GM21576 (cell line): ENCODE results near the gene PLAAT2.
"Not testable (repeated sequence)": the region's sequence is repeated elsewhere in the genome, so short reads cannot be mapped to it uniquely, and the experiment has no call there.

Source experiments
- ATAC-seq: cut with Tn5 transposase; IDR thresholded peaks from one replicate; pipeline ENCODE4 v1.9.1; 2021; ENCODE audit warnings: mild to moderate bottlenecking, moderate library complexity; ENCODE audit not compliant: unreplicated experiment

The PLAAT2 gene

DNA sequence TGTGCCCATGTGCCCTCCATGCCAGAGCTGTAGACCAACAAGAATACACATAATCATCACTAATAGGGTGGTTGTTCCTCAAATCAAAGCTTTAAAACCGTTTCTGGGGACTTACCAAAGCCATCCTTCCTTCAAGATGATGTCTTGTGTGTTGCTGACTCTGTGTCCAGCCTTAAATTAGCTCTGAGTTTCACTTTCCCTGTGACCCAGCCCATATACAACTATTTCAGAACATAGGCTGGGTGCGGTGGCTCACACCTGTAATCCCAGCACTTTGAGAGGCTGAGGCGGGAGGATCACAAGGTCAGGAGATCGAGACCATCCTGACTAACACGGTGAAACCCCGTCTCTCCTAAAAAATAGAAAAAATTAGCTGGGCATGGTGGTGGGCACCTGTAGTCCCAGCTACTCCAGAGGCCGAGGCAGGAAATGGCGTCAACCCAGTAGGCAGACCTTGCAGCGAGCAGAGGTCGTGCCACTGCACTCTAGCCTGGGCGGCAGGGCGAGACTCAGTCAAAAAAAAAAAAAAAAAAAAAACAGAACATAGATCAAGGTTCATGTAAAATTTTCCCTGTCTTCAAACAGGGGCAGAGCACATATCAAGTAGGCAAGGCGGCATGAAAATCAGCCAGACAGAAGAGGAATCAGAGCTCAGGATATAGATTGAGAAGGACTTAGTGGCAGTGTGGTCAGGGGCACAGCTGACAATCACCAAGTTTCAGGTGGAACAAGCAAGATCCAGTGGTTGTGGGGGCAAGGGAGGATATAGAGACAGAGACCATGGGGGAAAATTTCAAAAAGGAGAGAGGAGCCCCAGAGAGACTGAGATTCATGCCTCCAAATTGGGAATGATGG is at the start of gene PLAAT2:
TSS of gene PLAAT2 (minus strand) at position 179 of the 855 bp plus-strand sequence. CDS start at position 124, 55 bp downstream.
- ATAC-seq = no peak

DNA sequence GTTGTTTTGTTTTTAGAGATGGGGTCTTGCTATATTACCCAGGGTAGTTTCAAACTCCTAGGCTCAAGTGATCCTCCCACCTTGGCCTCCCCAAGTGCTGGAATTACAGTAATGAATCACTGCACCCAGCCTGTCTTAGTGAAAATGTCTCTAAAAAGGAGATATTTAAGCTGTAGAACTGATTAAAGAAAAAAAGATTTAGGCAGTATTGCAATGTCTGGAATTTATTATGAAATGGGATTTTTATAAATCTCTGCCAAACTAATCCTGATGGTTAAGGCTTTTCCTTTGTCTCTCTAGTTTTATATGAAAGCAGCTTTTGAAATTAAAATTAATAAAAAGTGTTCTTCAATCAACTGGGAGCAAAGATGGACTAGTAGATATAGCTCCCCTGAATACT is 49.0 kb upstream of the PLAAT2 start:
- no peak for ATAC-seq

DNA sequence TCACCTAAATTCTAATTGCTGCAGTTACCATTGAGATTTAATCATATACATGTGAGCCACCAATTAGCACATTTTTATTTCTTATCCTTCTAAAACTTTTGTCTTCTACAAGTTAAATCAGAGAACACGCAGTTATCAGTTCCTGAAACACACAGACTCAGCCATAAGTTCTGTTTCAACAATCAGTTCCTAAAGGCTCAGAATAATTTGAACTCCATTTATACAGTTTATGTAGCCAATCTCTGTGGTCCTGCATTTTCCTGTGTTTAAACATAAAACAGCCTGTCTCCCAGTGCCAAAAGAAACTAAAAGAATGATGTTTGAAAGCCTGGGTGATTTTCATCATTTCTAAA is 48.2 kb upstream of the PLAAT2 start:
- no peak for ATAC-seq

DNA sequence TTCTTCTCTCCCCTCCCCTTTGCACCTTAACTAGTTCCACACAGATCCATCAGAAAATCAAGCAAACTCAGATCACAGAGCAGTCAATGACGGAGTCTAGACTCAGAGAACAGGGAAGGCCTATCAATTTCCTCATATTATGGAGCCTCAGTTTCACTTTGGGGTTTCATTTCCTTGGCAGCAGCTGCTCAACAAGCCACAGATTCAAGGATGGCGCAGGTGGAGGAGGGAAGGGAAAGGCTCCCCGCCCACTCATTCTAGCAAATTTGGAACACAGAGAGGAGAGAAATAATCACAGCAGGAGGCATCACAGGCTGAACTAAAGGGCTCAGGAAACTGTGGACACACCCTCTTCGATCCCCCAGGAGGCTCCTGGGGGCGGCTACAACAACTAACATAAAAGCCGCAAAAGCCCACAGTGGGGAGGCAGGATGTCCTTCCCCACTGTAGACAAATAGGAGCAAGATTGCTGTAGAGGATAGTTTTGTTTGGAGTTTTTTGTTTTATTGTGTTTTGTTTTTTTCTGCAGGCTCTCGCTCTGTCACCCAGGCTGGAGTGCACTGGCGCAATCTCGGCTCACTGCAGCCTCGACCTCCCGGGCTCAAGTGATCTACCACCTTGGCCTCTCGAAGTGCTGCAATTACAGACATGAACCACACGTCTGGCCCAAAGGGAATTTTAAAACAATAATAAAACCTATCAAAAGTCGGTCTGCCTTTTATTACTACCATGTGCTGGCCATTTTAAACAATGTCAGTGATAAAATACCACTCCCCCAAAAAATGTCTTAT is 47.6 kb upstream of the PLAAT2 start:
- no peak for ATAC-seq

DNA sequence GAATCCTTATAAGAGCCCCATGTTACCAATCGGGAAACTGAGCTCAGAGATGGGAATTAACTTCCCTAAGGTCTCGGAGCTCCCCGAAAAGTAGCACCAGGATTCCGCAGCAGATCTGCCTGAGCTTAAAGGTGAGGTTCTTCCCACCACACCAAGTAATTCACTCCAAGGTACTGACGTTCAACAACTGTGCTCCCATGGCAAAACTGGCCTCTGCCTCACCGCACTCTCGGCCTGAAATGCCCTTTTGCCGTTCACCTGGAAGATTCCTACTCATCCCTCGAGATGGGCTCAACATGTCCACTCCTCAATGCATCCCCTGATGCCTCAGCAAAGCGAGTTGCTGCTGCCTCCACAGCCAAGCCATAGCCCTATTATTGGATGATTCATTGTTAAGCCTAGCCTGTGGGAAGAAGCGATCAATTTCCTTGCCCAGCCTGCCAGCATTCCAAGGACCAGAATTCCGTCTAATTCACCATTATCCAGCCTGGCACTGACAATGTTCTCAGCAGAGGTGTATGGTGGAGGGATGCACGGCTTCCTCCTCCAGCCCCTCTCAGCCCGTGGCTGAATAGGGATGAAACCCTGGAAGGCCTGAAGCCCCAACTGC is 46.9 kb upstream of the PLAAT2 start:
- ATAC-seq = no peak

DNA sequence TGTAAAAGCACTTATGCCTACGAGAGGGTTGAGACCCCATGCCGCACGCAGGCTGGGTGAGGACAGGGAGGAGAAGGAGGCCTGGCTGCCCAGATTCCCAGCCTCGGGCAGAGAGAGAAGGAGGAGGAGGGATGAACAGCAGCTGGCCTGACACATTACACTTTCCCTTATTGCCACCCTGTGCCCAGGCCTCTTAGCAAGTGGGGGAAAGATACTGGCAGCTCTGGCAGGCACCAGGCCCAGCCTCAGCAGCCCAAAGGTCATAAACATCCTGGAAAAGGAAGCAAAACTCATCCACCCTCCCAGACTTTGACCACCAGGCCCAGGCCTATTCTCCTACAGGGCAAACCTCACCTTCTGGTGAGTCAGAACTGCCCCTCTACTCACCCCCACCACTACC is 46.4 kb upstream of the PLAAT2 start:
- ATAC-seq = no peak

DNA sequence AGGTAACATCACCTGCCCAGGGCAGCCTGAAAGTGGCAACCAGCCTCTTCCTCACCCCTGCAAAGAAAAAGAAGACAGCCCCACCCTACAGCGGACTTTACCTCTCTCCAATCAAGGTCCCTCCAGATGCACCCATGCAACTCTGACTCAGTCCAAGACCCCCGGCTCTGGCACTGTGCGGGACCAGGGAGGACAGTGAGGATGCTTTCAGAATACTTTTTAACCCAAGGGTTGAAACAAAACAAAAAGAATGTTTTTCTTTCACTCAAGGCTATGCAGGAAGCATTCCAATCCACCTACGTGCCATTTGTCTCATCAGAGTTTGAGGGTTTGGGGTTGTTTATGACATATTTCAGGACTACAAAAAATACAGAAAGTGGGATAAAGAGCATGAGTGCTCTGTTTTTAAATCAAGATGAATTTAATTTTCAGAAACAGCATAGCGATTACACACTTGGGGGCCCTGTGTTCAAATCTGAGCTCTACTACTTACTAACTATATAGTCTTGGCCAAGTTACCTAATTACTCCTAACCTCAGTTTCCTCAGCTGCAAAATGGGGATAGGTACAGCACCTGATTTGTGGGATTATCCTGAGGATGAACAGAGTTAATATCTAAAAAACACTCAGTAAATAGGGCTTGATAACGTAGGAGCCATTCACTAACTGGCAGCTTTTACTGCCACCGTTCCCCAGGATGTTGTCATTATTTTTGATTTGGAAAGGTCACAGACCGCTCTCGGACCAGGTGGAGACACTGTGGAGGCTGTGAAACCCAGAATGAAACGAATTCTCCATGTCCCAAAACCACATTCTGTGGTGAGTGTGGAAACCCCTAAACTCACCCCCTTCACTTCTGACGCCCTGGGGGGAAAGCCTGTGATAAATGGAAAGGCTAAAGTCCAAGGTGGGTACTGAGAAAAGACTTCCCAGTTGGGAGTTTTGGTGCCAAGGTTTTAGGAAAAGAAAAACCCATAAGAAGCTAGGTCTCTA is 45.5 kb upstream of the PLAAT2 start:
- ATAC-seq = no peak

DNA sequence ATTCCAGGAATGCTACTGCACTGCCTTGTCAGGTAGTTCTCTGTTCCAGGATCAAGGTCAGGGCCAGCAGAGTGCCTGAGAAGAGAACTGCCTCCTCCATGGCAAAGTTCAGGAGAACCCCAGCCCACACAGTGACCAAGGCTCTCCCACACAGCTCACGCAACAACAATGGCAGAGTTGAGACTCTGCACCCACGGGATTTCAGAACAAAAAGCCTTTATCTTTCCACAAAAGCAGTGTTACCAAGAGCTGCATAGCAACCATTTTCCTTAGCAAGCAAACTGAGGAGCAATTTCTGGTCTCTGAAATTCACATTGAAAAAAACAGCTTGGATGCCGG is 40.0 kb upstream of the PLAAT2 start:
- ATAC-seq = no peak

DNA sequence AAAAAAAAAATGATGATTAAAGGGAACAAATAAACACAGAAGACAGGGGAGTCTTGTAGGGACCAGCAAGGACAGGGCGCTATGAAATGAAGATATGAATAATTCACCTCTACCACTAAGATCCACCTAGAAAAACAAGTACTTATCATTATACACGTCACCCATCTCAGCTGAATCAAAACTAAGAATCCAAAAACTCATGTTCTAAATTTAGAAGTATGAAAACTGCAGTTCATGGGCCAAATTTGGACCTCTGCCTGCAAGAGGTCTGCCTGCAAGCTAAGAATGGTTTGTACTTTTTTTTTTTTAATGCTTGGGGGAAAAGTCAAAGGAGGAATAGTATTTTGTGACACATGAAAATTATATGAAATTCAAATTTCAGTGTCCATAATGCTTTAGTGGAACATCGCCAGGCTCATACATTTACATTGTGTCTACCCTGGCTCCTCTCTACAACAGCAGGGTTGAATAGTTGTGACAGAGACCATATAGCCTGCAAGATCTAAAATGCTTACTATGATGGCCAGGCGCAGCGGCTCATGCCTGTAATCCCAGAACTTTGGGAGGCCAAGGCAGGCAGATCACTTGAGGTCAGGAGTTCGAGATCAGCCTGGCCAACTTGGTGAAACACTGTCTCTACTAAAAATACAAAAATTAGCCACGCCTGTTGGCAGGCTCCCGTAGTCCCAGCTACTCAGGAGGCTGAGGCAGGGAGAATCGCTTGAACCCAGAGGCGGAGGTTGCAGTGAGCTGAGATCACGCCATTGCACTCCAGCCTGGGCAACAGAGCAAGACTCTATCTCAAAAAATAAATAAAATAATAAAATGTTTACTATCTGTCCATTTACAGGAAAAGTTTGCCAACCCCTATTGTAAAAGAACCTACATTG is 39.4 kb upstream of the PLAAT2 start:
- ATAC-seq = not testable (repeated sequence)

DNA sequence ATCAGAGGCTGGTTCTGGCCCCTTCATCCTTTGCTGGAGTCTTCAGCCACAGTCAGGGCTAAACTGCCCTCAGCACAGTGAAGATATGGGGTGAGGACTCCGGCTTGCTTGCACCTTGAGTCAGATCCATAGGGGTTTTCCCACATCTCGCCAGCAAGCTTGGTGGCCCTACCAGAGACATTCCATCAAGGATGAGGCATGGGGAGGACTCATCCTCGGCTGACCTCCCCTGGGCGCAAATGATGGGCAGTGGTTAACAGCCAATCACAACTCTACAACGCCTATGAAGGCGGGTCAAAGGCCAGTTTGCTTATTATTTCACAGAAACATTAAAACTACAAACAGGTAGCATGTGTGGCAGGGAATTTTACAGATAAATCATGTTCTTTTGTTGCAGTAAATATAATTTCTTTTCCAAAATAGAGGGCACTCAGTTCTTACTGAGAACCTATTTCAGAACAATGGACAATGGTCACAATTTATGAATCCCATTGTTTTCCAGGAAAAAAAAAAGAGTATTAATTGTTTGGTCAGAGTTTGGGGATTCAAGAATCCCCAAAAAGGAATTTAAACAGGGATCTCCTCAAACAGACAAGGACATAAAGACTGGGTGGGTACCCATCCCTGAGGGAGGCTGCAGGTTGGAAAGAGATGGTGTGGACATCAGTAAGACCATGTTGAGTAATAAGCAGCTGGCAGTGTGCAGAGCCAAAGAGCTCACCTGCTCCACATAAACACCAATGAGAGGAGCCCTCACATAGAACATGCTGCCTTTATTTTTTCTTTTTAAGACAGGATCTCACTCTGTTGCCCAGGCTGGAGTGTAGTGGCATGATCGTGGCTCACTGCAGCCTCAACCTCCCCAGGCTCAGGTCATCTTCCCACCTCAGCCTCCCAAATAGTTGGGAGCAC is 36.3 kb upstream of the PLAAT2 start:
- ATAC-seq = no peak

DNA sequence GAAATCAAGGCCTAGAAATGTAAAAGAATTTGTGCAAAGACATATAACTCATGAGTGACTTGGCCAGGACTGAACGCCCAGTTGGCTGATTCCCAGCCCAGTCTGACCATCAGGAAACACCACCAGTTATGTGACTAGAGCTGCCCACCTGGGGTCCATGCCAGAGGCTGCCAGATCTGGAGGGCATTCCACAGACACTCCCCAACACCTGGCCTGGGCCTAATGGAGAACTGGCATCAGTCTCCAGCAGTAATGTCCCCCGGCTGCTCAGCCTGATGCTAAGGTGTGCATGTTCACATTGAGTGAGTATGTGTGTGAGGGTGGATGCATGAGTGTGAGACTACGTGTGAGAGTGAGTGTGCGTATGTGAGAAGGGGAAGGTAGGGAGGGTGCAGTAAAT is 35.4 kb upstream of the PLAAT2 start:
- no peak for ATAC-seq

DNA sequence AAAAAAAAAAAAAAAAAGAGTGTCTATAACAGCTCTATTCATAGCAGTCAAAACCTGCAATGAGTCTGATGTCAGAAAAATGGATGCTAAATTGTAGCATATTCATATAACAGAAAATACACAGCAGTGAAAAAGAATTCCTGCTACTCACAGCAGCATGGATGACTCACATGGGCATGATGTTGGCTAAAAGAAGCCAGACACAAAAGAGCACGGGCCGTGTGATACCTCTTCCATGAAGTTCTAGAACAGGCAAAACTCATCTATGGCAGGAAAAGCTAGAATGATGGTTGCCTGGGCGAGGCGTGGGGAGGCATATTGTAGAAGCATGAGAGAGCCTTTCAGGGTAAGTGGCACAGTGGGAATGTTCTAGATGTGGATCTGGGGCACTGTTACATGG is 32.1 kb upstream of the PLAAT2 start:
- no peak for ATAC-seq

DNA sequence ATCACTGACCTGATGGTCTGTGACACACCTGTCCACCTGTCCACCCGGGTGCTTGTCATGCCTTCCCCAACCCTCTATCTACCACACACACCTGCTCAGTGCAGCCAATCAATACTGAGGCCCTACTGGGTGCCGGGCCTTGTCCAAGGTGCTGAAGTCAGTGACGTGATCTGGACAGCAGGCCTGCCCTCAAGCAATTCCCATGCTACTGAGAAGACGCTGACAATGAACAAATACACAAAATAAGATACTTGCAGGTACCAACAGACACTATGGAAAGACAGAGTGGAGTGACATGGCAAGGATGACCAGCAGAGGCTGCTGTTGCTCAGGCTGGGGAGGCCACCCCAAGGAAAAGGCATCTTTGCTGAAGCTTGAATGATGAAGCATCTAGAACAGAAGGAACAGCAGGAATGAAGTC is 29.8 kb upstream of the PLAAT2 start:
- no peak for ATAC-seq

DNA sequence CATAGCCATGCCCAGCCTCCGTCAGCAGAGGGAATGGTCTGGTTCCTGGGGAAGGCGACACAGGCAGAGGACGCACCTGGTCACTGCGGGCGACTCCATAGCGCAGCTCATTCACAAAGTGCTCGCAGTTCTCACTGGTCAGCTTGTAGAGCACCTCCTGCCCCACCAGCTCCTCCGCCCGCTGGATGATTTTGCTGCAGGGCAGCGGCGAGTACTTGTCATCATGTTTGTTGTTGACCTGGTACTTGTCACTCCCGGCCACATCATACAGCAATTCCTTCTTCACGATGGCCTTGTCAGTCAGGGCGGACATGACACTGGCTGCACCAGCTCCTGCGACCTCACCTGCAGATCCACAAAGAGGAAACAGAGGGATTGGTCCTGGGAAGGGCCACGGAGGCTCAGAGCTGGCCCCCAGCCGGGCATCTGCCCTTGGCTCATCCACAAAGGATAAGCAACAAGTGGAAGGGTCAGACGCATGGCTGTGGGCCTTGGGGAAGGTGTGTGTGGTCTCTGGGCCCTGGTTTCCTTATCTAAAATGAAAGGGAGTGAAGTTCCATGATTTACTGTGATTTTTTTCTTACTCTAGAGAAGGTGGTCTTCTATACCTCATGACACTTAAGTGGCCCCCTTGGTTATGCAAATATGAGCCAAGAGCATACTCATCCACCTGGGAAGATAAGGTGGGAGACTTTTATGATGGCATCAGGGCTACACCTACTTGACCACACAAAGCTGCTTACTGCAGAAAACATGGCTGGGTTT is 27.0 kb upstream of the PLAAT2 start:
- ATAC-seq = no peak

DNA sequence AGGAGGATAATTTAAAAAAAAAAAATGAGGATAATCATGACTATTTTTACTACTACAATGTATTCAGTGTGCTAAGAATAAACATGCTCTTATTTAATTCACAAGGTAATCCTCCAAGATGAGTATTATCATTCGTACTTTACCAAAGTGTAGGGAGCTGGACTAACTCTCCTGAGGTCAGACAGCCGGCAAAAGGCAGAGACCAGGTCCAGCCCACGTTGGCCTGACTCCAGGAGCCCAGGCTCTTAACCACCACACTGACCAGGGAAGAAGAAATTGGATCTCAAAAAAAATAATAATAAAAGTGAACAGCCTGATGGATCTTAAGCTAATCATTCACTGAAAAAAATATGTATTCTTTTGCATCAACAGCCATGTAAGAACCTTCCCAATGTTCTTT is 25.8 kb upstream of the PLAAT2 start:
- no peak for ATAC-seq

DNA sequence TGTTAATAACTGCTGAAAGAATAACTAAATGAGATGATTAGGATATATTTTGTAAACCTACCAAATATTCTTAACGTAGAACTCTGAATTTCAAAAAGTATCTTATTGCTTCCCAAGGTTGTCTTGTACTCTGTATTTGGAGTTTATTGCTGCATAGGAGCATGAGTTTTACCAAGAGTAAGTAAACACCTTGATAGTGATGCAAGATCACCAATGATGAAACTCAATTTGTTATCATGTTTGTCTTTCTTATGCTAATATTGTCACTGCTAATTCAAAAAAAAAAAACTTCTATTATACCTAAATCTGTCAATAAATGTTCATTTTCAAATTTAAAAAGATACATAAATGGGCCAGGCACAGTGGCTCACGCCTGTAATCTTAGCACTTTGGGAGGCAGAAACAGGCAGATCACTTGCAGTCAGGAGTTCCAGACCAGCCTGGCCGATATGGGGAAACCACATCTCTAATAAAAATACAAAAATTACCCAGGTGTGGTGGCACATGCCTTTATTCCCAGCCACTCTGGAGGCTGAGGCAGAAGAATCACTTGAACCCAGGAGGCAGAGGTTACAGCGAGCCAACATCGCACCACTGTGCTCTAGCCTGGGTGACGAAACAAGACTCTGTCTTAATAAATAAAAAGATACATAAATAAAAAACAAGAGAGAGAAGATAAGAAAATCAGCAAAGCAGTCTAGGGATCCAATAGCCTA is 23.4 kb upstream of the PLAAT2 start:
- ATAC-seq = no peak

DNA sequence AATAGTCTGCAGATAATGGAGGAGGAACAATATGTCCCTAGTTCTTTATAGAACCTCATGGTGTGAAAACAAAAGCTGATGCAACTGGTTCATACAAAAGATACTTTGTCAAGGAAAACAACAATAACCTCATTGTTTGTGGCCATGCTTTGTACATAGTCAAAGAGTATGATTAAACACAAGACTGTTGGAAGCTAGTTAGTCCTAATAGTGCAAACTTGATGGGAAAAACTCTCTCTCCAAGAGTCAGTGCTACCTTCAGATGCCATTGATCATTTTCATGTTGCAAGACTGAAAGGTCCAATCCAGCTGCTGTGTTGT is 20.1 kb upstream of the PLAAT2 start:
- no peak for ATAC-seq
